A549 treated with DMSO at 1 μM for 4 hours (cell line): ENCODE measurements around the gene ANKRD10. TPM values are rescaled to one million over a fixed set of nuclear protein-coding genes. Genes with fewer than 3 reads are reported as not detected.

ENCODE experiments used
- total RNA-seq: library from RNA; stranded (reverse); fragments of 200-300 nt; extraction: Qiagen RNA extraction; gene quantifications from 5 replicates; pipeline ENCODE4 v1.2.3, GENCODE V29; 2022; ENCODE audit warnings: low read depth

The ANKRD10 gene
- 47.8 to 61.3 TPM (median 59.3 TPM) in 5 replicates for total RNA-seq

DNA sequence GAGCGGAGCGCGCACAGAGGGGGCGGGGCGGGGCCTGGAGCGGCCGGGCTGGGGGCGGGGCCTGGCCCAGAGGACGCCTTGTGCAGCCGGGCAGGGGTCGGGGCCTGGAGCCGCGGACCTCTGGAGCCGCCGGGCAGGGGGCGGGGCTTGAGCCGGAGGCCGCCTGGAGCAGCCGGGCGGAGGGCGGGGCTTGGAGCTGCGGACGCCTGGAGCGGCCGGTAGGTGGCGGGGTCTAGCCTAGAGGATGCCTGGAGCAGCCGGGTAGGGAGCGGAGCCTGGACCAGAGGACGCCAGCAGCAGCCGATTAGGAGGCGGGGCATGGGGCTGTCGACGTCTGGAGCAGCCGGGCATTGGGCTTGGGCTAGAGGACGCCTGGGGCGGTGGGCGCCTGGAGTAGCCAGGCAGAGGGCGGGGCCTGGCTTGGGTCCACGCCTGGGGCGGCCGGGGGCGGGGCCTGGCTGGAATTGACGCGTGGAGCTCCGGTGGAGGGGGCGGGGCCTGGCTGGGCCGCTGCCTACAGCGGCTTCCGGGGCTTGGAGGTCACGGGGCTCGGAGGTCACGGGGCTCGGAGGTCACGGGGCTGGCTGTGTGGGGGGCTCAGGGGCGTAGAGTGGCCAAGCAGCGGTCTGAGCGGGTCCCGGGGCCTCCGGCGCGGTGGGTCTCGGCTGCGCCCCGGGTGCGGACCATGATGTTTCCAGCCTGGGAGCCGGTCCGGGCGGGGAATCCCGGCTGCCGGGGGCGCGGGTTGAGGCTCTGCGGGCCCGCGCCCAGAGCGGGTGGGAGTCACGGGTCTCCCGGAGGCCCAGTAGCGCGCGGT lies at the start of gene ANKRD10:
TSS of gene ANKRD10 (minus strand) at position 13 of the 817 bp plus-strand sequence. CDS start 135 bp downstream, outside the sequence.

Other genes starting within 250 kb of the ANKRD10 start
- gene CARS2, start 209.0 kb downstream of the ANKRD10 start, total RNA-seq, result 48.7 to 62.9 TPM (median 54.5 TPM) in 5 replicates
- gene ING1, start 201.4 kb downstream of the ANKRD10 start, total RNA-seq, result 11.1 to 14.1 TPM (median 12.3 TPM) in 5 replicates
- gene ARHGEF7, start 200.2 kb upstream of the ANKRD10 start, total RNA-seq, result 21.0 to 23.8 TPM (median 21.6 TPM) in 5 replicates